Right renal cortex interstitium (tissue), 3 donors: ENCODE data around the gene SORCS2. TPM values are rescaled to one million over a fixed set of nuclear protein-coding genes. Genes with fewer than 3 reads are reported as not detected.

Experiments used
- DNase-seq, 3 donors: peaks; one replicate each; pipeline ENCODE4 v3.0.0-alpha.2; 2013; ENCODE audit warnings: low read depth in 3 of 3, low spot score in 2 of 3
- polyA plus RNA-seq, 3 donors: library from polyadenylated mRNA; unstranded; fragments of 120-200 nt; gene quantifications; one replicate each; pipeline ENCODE4 v1.2.1, GENCODE V29; 2013; ENCODE audit not compliant: insufficient read length in 3 of 3

SORCS2 gene
- polyA plus RNA-seq, 3 donors = 6.6 to 7.9 (median 7.0) TPM

DNA sequence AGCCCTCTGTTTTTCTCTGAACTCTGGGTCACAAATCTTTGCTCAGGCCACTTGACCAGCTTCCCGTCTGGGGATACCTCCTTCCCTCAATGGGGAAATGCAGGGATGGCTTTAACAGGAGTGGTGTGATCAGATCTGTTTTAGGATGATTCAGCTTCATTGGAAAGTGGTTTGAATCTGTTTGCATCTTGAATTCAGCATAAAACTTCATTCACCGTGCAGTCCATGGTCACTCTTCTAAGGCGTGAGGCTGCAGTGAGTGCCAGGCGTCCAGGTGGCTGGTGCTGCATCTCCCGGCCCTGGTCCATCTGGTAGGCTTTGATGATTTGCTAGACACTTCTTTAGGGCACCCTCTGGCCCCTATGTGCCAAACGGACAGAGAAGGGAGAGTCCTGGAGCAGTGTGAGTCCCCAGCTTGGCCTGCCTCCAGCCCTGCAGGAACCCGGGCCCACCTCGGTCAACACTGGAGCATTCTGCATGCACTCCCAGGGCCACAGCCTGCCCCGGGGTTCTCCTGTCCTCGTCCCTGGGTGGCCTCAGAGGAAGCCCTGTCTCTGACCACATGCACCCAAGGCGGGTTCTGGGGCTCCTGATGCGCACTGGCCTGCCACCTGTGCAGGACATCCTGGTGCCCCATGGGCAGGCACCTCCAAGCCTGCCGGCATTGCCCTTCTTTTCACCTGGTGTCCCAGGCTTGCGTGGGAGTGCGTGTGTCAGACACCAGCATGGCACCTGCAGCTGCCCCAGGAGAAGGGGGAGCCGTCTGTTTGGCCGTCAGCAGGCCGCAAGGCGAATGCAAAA lies 493.9 kb downstream of the SORCS2 start:
- no peak for DNase-seq

DNA sequence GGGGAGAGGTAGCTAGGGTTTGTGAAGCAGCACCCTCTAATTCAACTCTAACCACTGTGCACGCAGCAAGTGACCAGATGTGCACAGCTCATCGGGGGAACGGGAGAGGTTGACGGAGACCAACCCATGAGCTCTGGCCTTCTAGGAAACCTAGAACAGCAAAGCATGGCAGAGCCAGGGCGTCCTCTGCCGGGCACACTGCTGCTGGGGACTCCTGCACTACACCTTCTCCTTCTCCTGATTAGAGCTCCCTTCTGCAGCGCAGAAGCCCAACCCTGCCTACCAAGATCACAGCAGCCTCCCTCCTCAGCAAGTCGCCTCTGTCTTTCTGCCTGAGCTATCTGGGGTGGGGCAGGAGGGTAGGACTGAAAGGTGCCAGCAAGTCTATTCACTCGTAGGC lies 494.7 kb downstream of the SORCS2 start:
- DNase-seq = no peak

DNA sequence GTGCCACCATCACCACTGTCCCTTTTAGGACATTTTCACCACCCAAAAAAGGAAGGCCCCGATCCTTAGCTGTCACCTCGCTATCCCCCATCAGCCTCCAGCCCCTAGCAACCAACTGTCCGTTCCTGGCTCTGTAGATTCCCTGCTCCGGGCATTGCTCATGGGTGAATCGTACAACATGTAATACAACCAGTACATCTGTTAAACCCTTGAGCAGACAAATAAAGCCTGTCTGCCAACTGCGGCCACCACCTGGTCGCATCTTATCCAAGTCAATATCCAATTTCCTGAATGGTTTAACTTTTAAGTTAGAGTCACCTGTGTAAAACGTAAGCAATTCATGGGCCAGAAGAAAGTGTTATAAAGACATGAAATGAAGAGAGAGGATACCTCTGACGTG lies 495.5 kb downstream of the SORCS2 start:
- no peak for DNase-seq

- DNase-seq = no peak
These were observed 497.7 kb downstream of the SORCS2 start for GRCh38 chr4:7689773-7690693.

- no peak for DNase-seq
These were observed 498.7 kb downstream of the SORCS2 start for GRCh38 chr4:7691061-7691460.

- DNase-seq = peak in 1 of 3 donors; percentile 2
These were observed 499.6 kb downstream of the SORCS2 start for GRCh38 chr4:7691982-7692381.

- DNase-seq = no peak
These were observed 500.3 kb downstream of the SORCS2 start for GRCh38 chr4:7692451-7693236.

- DNase-seq = no peak
These were observed 500.9 kb downstream of the SORCS2 start for GRCh38 chr4:7693237-7693608.

DNA sequence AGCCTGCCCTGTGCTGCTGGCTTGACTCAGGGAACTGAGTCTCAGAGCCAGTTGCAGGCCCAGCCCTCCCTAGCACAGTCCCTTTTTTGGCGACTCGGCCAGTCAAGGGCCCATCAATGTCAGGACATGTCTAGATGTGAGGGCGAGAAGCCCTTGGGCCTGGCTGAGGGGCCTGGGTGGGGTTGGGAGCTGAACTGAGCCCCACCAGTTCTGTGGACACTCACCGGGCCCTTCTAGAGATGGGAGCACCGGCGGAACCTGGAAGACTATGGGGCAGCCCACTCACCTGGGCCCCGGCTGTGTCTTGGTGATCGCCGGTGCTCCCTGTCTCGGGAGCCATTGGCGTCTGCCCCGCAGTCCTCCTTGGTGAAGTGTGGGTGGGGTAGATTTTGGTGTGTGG lies 501.4 kb downstream of the SORCS2 start:
- DNase-seq = no peak

DNA sequence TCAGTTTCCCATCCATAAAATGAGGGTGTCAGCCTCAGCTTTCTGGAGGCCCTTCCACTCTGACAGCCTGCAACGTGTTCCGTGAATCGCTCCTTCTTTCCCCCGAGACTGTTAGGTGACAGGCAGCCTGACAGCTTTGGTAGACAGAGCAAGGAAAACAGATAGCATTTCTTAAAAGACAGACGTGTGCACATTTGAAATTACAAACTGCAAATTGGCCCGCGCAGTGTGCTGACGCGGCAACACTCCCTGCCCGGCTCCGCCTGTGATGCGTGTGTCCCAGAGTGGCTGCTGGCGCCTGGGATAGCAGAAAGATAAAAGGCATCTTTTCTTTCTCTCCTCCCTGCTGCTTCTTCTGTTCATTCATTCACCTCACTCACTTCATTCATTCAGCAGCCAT lies 502.0 kb downstream of the SORCS2 start:
- DNase-seq = no peak

- DNase-seq = no peak
These were observed 505.0 kb downstream of the SORCS2 start for GRCh38 chr4:7697343-7697742.

- no peak for DNase-seq
These were observed 505.5 kb downstream of the SORCS2 start for GRCh38 chr4:7697821-7698220.

DNA sequence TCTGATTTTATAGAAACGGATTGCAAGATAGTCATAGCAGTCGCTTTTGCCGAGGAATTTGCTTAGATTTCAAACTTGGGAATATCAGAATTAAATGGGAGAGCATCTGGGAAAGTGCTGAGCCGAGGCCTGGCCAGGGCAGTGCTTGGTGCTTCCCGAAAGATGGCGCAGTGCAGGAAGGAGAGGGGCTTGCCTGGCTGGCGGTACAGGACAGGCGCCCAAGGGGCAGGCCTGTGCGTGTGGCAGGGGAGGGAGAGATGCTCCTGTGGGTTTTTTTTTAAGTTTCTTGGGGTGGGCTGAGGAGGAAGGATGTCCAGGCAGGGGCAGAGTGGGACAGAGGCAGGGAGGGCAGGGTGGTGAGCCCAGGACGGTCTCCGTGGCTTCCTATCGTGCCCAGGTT lies 506.2 kb downstream of the SORCS2 start:
- no peak for DNase-seq

DNA sequence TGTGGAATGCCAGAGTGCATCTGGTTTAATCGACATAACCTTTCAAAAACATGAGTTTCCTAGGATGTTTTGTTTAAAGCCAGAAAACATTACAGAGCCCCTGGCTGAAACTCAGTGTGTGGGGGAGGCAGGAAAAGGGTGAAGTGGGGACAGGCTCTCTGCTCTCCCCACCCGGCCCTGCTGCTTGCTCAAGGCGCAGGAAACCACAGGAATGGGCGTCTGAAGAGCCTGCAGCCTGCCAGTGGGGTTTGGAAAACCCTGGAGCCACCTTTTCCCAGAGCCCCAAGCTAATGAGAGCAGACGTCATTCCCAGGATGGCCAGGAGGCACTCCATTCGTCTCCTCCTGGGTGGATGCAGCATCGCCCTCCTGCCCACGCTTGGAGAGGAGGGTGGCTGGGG lies 506.7 kb downstream of the SORCS2 start:
- DNase-seq = no peak

DNA sequence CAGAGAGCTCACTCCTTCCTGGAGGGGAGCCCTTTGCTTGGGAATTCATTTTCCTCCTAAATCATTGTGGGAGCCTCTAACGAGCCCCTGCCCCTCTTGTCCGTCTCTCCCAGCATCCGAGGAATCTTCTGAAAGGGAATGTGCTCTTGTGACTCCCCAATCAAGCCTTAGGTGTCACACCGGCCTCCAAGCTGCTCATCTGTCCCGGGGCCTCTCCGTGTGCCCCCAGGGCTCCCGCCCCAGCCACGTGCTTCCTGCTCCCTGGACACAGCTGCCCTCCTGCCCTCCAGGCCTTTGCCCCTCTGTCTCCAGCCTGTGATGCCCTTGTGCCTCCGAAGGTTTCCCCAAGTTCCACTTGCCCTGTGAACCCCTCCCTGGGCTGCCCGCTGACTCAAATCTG lies 507.5 kb downstream of the SORCS2 start:
- DNase-seq = no peak

- no peak for DNase-seq
These were observed 508.3 kb downstream of the SORCS2 start for GRCh38 chr4:7700665-7701064.

DNA sequence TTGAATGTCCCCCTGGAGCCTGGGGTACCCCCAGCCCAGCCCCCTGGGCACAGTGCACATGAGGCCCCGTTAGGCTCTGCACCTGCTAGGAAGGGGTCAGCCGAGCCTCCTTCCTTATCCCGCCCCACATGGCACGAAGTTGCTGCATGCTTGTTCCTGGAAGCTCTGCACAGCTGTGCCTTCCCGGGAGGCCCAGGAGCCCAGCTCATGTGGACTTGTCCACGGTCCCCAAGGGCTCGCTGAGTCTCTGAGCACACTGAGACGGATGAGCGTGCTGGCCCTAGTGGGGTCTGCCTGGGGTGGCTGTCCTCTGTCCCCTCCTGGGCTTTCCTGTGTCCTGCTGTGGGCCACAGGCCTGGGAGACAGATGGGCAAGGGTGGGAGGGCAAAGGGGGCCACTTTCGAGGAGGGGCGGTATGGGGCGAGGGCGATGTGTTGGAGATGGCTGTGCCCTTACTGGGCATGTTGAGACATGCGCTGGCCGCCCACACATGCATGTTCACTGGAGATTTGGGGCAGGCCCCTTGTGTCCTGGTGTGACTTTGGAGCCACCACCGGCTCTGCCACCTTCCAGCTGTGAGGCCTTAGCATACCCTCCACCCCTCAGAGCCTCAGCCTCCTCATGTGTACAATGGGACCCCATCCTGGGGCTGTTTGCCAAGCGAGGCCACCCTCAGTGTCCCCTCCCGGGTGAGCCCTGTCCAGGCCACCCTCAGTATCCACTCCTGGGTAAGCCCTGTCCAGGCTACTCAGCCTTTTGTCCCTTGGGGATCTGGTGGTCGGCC lies 509.7 kb downstream of the SORCS2 start:
- DNase-seq = no peak

DNA sequence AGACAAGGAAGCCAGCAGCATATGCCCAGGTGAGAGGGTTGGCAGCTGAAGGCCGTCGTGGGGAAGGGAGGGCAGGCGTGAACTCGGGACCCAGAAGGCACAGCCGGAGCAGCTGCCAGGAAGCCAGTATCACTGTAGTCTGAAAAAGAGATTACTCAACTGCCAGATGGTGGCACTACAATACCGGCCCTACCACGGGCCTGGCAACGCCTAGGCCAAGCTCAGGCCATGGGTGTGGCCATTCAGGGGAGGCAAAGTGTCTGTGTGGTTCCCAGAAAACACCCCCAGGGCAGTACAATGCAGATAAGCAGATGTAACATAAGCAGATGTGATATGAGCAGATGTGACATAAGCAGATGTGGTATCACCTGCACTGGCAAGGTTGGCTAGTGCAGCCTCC lies 511.4 kb downstream of the SORCS2 start:
- DNase-seq = no peak

- DNase-seq = no peak
These were observed 511.8 kb downstream of the SORCS2 start for GRCh38 chr4:7704091-7704490.

DNA sequence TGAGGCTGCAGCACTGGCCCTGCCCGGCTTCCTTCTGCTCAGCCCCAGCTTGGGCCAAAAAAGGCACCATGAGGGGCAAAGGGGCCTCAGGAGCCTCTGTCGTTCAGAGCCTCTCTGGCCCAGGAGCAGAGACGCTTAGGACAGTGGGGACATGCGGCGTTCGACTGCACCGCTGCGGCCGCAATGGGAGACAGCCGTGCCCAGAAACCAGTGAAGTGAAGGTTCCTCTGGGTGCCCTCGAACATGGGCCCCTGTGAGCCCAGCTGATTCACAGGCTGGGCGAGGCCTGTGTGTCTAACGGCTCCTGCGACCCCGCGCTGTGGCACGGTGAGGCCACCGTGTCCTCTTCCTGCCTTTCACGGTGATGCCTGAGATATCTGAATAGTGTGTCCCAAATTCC lies 512.3 kb downstream of the SORCS2 start:
- no peak for DNase-seq
